ENCODE measurements around the gene CATSPERZ. TPM values are rescaled to one million over a fixed set of nuclear protein-coding genes. Genes with fewer than 3 reads are reported as not detected.

Gene CATSPERZ
- total and polyA plus RNA-seq, 2 of the 13 experiments (the other 11 are each of a cell fraction or from before 2014, with no cell fraction given), result 0.22 to 0.48 TPM

DNA sequence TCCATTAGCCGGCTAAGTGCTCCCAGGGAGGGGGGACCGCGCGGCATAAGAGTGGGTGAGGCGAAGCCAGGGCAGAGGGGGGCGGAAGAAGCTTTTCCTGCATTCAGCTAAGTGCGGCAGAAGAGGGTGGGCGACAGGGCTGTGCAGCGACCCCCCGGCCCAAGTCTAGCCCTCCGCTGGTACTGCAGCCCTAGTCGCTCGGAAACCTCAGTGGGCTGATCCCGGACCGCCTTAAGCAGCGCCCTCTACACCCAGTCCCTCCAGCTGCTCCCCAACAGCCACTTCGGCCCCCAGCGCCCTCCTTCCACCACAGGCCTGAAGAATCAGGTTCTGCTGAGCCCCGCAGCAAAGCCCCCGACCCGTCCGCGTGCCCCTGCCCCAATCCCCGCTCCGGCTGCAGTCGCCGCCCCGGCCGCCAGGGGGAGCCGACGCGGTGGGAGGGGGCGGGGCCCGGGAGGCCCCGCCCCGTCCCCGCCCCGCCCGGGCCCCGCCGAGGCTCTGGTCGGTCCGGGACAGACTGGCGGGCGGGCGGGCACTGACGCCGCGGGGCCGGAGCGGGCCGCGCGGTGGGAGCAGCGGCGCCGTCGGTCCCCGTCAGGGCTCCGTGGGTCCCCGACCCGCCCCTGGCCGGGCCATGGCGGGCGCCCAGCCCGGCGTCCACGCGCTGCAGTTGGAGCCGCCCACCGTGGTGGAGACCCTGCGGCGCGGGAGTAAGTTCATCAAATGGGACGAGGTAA, 49.0 kb upstream of the CATSPERZ start, which contains the start of gene PLCB3:
Gene PLCB3, plus strand, starts transcription at position 515 of the 737 bp plus-strand sequence. Its CDS starts 120 bp downstream, at position 635.
- ATAC-seq, result peak; percentile 39
- FAIRE-seq, result no peak
- peaks cover 51% of the 10 kb centered on the region for H3K4me1 ChIP-seq (ENCODE audit: insufficient read depth, low read length)
- H3K9me3 ChIP-seq (ENCODE audit: low read length), result no peaks in the 10 kb centered on the region
- no peaks in the 10 kb centered on the region for H4K20me1 ChIP-seq (ENCODE audit: insufficient read depth, low read length)
- whole genome bisulfite sequencing (ENCODE audit: low lambda C conversion rate), result 0% methylated on average over 6 of the region's 75 CpGs
- H3K4me3 ChIP-seq (replicated peaks in 1 of 3; ENCODE audit: insufficient read depth in 1 of 3, low read depth in 2 of 3, low read length in 3 of 3), result peak within 1 kb of the TSS; percentile 68 to 88 (median 83)
- peak within 1 kb of the TSS; percentile 70 for H3K9ac ChIP-seq (ENCODE audit: insufficient read depth, low read depth, low read length)
- H3K36me3 ChIP-seq (replicated peaks in 1 of 2; ENCODE audit: control insufficient read depth in 1 of 2, insufficient read depth in 2 of 2, low read length in 2 of 2), result 0 out of 5 replicates have a peak, but pooled peaks cover 1 to 7% of the 10 kb centered on the region in 2 experiments
- no peak within 1 kb of the TSS for H2AFZ ChIP-seq (ENCODE audit: low read length)
- BruUV-seq (replicated peaks), result no TSS peak
- H3K4me2 ChIP-seq (ENCODE audit: low read depth, low read length), result peak within 1 kb of the TSS; percentile 100
- H3K79me2 ChIP-seq (ENCODE audit: insufficient read depth, low read length), result peaks cover 10% of the 10 kb centered on the region
- in situ Hi-C loops (cut with HindIII; ENCODE audit: extremely low pct_ligation_motif_present, low pct_unique_long_range_greater_than_20kb), result no loop called here
- H3K27me3 ChIP-seq (ENCODE audit: control insufficient read depth in 1 of 2, insufficient read depth in 2 of 2, low read length in 2 of 2), result no peaks in the 10 kb centered on the region; a peak in 1 of 5 replicates
- no peak for DNase-seq (ENCODE audit: low spot score)
- ChIA-PET POLR2A (interaction anchor here (0.9 to 2.1 kb wide), 9 partner anchors 10 to 70 kb away, joined by 3 to 14 read pairs (median 6); partner anchors contain the start of genes ESRRA, FKBP2 and PRDX5), CTCF (ENCODE audit: low intra/inter-chr PET ratio, low total read pairs) (no interaction called here)
- intact Hi-C loops (cut with micrococcal nuclease; ENCODE audit: unreplicated experiment), result loop anchor here (2.0 kb wide), 2 partner anchors 18 to 60 kb away; no protein-coding TSS in a partner anchor
- no peak within 1 kb of the TSS for H3K27ac ChIP-seq (ENCODE audit: extremely low read length, insufficient read depth, low read length)
- TF ChIP-seq ZNF17 (CRISPR knock-in tag; IDR thresholded peaks at IDR 0.05) (no peak), ZBTB1 (CRISPR knock-in tag; IDR thresholded peaks at IDR 0.05; ENCODE audit: borderline replicate concordance) (no peak), ZBTB46 (CRISPR knock-in tag; IDR thresholded peaks at IDR 0.05; ENCODE audit: borderline replicate concordance) (no peak), ZNF556 (CRISPR knock-in tag; IDR thresholded peaks at IDR 0.05; ENCODE audit: borderline replicate concordance) (no peak), ZNF782 (CRISPR knock-in tag; IDR thresholded peaks at IDR 0.05; ENCODE audit: borderline replicate concordance) (no peak), ZIK1 (CRISPR knock-in tag; IDR thresholded peaks at IDR 0.05; ENCODE audit: borderline replicate concordance, low read depth) (no peak), ZNF280D (CRISPR knock-in tag; IDR thresholded peaks at IDR 0.05) (no peak), RBFOX2 (IDR thresholded peaks at IDR 0.05; ENCODE audit: low read depth, low read length) (peak; percentile 60), HHEX (CRISPR knock-in tag; IDR thresholded peaks at IDR 0.05) (no peak), GMEB1 (CRISPR knock-in tag; IDR thresholded peaks at IDR 0.05; ENCODE audit: borderline replicate concordance) (no peak), ZNF34 (CRISPR knock-in tag; IDR thresholded peaks at IDR 0.05; ENCODE audit: borderline replicate concordance) (no peak), FOXJ3 (CRISPR knock-in tag; IDR thresholded peaks at IDR 0.05; ENCODE audit: borderline replicate concordance) (no peak), ZNF562 (CRISPR knock-in tag; IDR thresholded peaks at IDR 0.05; ENCODE audit: borderline replicate concordance) (no peak)
- TF ChIP-seq, protein P1, sequence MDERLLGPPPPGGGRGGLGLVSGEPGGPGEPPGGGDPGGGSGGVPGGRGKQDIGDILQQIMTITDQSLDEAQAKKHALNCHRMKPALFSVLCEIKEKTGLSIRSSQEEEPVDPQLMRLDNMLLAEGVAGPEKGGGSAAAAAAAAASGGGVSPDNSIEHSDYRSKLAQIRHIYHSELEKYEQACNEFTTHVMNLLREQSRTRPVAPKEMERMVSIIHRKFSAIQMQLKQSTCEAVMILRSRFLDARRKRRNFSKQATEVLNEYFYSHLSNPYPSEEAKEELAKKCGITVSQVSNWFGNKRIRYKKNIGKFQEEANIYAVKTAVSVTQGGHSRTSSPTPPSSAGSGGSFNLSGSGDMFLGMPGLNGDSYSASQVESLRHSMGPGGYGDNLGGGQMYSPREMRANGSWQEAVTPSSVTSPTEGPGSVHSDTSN (CRISPR knock-in tag; IDR thresholded peaks at IDR 0.05), result no peak

Data from HepG2 (cell line).